ENCODE measurements around the gene IL1RAP.

IL1RAP gene

GRCh38 chr3:190620886-190621608 lies 107.2 kb downstream of the IL1RAP start:
- DNase-seq: no peak

GRCh38 chr3:190621927-190622326 lies 108.0 kb downstream of the IL1RAP start:
- H3K36me3 ChIP-seq: no peaks in the 10 kb centered on the region
- no peak for DNase-seq
- H3K27ac ChIP-seq: no peak overlapping the region
- H3K9me3 ChIP-seq (ENCODE audit: severe bottlenecking): no peaks in the 10 kb centered on the region
- H3K4me3 ChIP-seq (ENCODE audit: low read depth, low read length): no peak overlapping the region
- no peak for TF ChIP-seq CTCF (IDR thresholded peaks at IDR 0.05; ENCODE audit: low read depth, low read length)
- H3K27me3 ChIP-seq (ENCODE audit: insufficient read depth, low read depth, severe bottlenecking): no peaks in the 10 kb centered on the region

More at GRCh38 chr3:190620886-190621608, 107.2 kb downstream of the IL1RAP start:
- Histone ChIP-seq H3K27ac (no peak overlapping the region), H3K9me3 (ENCODE audit: severe bottlenecking) (no peaks in the 10 kb centered on the region), H3K27me3 (ENCODE audit: insufficient read depth, low read depth, severe bottlenecking) (no peaks in the 10 kb centered on the region), H3K4me3 (ENCODE audit: low read depth, low read length) (no peak overlapping the region), H3K36me3 (no peaks in the 10 kb centered on the region)
- TF ChIP-seq CTCF (IDR thresholded peaks at IDR 0.05; ENCODE audit: low read depth, low read length): no peak

GRCh38 chr3:190624282-190624681 lies 110.4 kb downstream of the IL1RAP start:
- H3K27ac ChIP-seq: no peak overlapping the region
- no peak overlapping the region for H3K4me3 ChIP-seq (ENCODE audit: low read depth, low read length)
- TF ChIP-seq CTCF (IDR thresholded peaks at IDR 0.05; ENCODE audit: low read depth, low read length): no peak
- no peaks in the 10 kb centered on the region for H3K27me3 ChIP-seq (ENCODE audit: insufficient read depth, low read depth, severe bottlenecking)
- H3K9me3 ChIP-seq (ENCODE audit: severe bottlenecking): no peaks in the 10 kb centered on the region
- no peak for DNase-seq
- no peaks in the 10 kb centered on the region for H3K36me3 ChIP-seq

DNA sequence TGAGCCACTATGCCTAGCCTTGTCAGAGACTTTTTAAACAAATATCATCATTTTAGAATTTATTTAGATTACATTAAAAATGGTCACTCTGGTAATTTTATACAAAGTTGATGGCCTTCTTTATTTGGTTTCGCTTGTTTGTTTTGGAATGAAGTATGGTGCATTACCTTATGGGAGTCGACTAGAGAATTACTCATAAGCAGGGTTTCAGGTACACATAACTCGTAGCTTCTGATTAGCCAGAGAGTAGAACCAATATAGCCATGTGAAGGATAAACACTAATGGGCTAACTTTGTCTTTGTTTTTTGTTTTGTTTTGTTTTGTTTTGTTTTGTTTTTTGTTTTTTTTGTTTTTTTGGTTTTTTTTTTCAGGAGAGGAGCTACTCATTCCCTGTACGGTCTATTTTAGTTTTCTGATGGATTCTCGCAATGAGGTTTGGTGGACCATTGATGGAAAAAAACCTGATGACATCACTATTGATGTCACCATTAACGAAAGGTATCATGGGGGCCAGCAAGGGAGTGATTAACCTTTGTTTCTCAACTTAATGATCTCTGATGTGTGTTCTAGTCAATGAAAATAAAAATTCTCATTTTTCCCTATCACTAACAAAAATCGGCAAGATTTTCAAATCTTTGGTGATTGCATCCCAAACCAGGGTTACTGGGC lies 113.2 kb downstream of the IL1RAP start:
- TF ChIP-seq CTCF (IDR thresholded peaks at IDR 0.05; ENCODE audit: low read depth, low read length): no peak
- Histone ChIP-seq H3K9me3 (ENCODE audit: severe bottlenecking) (no peaks in the 10 kb centered on the region), H3K4me3 (ENCODE audit: low read depth, low read length) (no peak overlapping the region), H3K36me3 (no peaks in the 10 kb centered on the region), H3K27ac (no peak overlapping the region), H3K27me3 (ENCODE audit: insufficient read depth, low read depth, severe bottlenecking) (no peaks in the 10 kb centered on the region)
- no peak for DNase-seq

GRCh38 chr3:190629088-190629487 lies 115.2 kb downstream of the IL1RAP start:
- no peak for TF ChIP-seq CTCF (IDR thresholded peaks at IDR 0.05; ENCODE audit: low read depth, low read length)
- no peak for DNase-seq
- Histone ChIP-seq H3K9me3 (ENCODE audit: severe bottlenecking) (no peaks in the 10 kb centered on the region), H3K36me3 (no peaks in the 10 kb centered on the region), H3K4me3 (ENCODE audit: low read depth, low read length) (no peak overlapping the region), H3K27me3 (ENCODE audit: insufficient read depth, low read depth, severe bottlenecking) (no peaks in the 10 kb centered on the region), H3K27ac (no peak overlapping the region)
